HG02798 (cell line): ENCODE results near the gene LSP1.

Source experiments
- ATAC-seq: cut with Tn5 transposase; IDR thresholded peaks from one replicate; pipeline ENCODE4 v1.9.1; 2021; ENCODE audit warnings: mild to moderate bottlenecking; ENCODE audit not compliant: unreplicated experiment, poor library complexity

Gene LSP1

GRCh38 chr11:1824221-1825038 is 28.5 kb upstream of the LSP1 start:
- ATAC-seq = no peak

GRCh38 chr11:1825039-1825740 is 27.7 kb upstream of the LSP1 start:
- ATAC-seq = no peak

- no peak for ATAC-seq
Measured at GRCh38 chr11:1825785-1826451, 27.0 kb upstream of the LSP1 start.

GRCh38 chr11:1826552-1827094 is 26.3 kb upstream of the LSP1 start:
- ATAC-seq = no peak

- ATAC-seq = no peak
Measured at GRCh38 chr11:1827095-1827813, 25.6 kb upstream of the LSP1 start.

- ATAC-seq = no peak
Measured at GRCh38 chr11:1827931-1828330, 25.0 kb upstream of the LSP1 start.

GRCh38 chr11:1828542-1828941 is 24.3 kb upstream of the LSP1 start:
- no peak for ATAC-seq

- no peak for ATAC-seq
Measured at GRCh38 chr11:1829039-1829820, 23.7 kb upstream of the LSP1 start.

GRCh38 chr11:1830004-1830321 is 22.9 kb upstream of the LSP1 start:
- ATAC-seq = no peak

GRCh38 chr11:1830322-1831223 is 22.3 kb upstream of the LSP1 start:
- no peak for ATAC-seq

GRCh38 chr11:1831338-1832210 is 21.3 kb upstream of the LSP1 start:
- ATAC-seq = no peak

- ATAC-seq = no peak
Measured at GRCh38 chr11:1832211-1832919, 20.5 kb upstream of the LSP1 start.

GRCh38 chr11:1832920-1833295 is 20.0 kb upstream of the LSP1 start:
- no peak for ATAC-seq

- ATAC-seq = no peak
Measured at GRCh38 chr11:1834062-1834610, 18.7 kb upstream of the LSP1 start.

GRCh38 chr11:1834779-1835670 is 17.9 kb upstream of the LSP1 start, which contains the start of gene SYT8:
Gene SYT8, plus strand, starts transcription at chr11:1834990. Its CDS starts 116 bp downstream, at chr11:1835106.
- no peak for ATAC-seq

- ATAC-seq = no peak
Measured at GRCh38 chr11:1835671-1836010, 17.2 kb upstream of the LSP1 start.
